ENCODE data around the gene ABCB9.

DNA sequence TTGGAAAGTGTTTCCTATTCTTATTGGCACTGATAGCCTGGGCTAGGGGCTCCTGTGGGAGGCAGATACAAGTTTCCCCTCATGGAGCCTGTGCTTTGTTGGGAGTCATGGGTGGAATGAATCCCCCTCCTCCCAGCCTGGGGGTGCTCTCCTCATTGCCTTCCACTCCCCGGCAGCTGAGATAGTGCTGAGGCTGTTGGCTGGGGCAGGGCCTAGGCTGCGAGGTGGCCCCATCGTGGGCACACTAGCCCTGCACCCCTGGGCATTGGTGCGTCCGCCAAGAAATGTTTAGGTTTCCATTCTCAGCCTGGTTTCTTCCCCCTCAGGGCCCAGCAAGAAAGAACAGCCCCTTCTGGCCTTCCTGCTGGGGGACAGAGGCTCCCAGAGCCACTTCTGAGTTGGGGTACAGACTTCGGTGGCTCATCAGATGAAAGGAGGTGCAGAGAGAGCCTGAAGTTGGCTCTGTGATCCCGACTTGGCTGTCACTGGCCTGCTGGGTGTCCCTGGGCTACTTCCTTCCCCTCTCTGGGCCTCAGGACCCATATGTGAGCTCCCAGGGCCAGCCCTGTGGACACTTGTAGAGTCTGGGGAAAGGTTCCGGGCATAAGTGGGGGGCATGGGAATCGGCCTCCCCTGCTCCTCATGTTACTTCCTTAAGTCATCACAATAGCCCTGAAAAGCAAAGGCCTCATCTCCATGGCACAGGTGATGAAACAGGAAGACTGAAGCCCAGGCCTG, 11.6 kb upstream of the ABCB9 start:
- no peak for TF ChIP-seq POLR2A (IDR thresholded peaks at IDR 0.05)
- TF ChIP-seq, protein P1, sequence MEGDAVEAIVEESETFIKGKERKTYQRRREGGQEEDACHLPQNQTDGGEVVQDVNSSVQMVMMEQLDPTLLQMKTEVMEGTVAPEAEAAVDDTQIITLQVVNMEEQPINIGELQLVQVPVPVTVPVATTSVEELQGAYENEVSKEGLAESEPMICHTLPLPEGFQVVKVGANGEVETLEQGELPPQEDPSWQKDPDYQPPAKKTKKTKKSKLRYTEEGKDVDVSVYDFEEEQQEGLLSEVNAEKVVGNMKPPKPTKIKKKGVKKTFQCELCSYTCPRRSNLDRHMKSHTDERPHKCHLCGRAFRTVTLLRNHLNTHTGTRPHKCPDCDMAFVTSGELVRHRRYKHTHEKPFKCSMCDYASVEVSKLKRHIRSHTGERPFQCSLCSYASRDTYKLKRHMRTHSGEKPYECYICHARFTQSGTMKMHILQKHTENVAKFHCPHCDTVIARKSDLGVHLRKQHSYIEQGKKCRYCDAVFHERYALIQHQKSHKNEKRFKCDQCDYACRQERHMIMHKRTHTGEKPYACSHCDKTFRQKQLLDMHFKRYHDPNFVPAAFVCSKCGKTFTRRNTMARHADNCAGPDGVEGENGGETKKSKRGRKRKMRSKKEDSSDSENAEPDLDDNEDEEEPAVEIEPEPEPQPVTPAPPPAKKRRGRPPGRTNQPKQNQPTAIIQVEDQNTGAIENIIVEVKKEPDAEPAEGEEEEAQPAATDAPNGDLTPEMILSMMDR (IDR thresholded peaks at IDR 0.05) = no peak
